Effector memory CD4-positive, alpha-beta T cell (primary cell): ENCODE results near the gene AMBRA1.

Source experiments
- DNase-seq, 3 donors: peaks; one replicate each; pipeline ENCODE4 v3.0.0-alpha.2; 2020
- H3K27ac ChIP-seq: 2 replicates; pipeline ENCODE4 v1.7.0; 2013; ENCODE audit warnings: mild to moderate bottlenecking, low read length, moderate library complexity; ENCODE audit not compliant: insufficient read depth, poor library complexity, severe bottlenecking
- H3K27me3 ChIP-seq: replicated peaks from 2 replicates; pipeline ENCODE4 v1.7.0; 2013; ENCODE audit warnings: mild to moderate bottlenecking, low read length; ENCODE audit not compliant: insufficient read depth, control insufficient read depth, poor library complexity, severe bottlenecking
- H3K36me3 ChIP-seq: 2 replicates; pipeline ENCODE4 v1.7.0; 2013; ENCODE audit warnings: mild to moderate bottlenecking, low read length, moderate library complexity; ENCODE audit not compliant: control insufficient read depth, insufficient read depth
- H3K4me1 ChIP-seq: 2 replicates; pipeline ENCODE4 v1.7.0; 2013; ENCODE audit warnings: low read length, mild to moderate bottlenecking; ENCODE audit not compliant: control insufficient read depth, insufficient read depth, poor library complexity, severe bottlenecking
- H3K4me3 ChIP-seq: 2 replicates; pipeline ENCODE4 v1.7.0; 2013; ENCODE audit warnings: low read length, low read depth, mild to moderate bottlenecking; ENCODE audit not compliant: insufficient read depth, poor library complexity, severe bottlenecking
- H3K9me3 ChIP-seq: 2 replicates; pipeline ENCODE4 v1.7.0; 2013; ENCODE audit warnings: mild to moderate bottlenecking, low read length, moderate library complexity; ENCODE audit not compliant: control insufficient read depth

The AMBRA1 gene

DNA sequence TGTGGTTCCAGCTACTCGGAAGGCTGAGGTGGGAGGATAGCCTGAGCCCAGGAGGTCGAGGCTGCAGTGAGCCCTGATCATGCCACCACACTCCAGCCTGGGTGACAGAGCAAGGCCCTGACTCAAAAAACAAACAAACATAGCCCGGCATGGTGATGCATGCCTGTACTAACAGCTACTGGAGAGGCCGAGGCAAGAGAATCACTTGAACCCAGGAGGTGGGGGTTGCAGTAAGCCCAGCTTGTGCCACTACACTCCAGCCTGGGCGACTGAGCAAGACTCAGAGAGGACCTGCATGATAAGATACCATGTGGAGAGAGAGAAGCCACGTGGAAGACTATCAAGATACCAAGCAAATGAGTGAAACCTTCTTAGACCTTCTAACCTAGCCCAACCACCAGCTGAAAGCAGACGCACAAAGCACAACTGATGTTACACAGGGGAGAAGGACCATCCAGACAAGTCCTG lies 36.1 kb downstream of the AMBRA1 start:
- Histone ChIP-seq H3K36me3 (no peaks in the 10 kb centered on the region), H3K27me3 (no peaks in the 10 kb centered on the region), H3K9me3 (no peaks in the 10 kb centered on the region), H3K4me1 (peaks cover 18% of the 10 kb centered on the region), H3K27ac (no peak overlapping the region), H3K4me3 (no peak overlapping the region)
- DNase-seq: no peak

DNA sequence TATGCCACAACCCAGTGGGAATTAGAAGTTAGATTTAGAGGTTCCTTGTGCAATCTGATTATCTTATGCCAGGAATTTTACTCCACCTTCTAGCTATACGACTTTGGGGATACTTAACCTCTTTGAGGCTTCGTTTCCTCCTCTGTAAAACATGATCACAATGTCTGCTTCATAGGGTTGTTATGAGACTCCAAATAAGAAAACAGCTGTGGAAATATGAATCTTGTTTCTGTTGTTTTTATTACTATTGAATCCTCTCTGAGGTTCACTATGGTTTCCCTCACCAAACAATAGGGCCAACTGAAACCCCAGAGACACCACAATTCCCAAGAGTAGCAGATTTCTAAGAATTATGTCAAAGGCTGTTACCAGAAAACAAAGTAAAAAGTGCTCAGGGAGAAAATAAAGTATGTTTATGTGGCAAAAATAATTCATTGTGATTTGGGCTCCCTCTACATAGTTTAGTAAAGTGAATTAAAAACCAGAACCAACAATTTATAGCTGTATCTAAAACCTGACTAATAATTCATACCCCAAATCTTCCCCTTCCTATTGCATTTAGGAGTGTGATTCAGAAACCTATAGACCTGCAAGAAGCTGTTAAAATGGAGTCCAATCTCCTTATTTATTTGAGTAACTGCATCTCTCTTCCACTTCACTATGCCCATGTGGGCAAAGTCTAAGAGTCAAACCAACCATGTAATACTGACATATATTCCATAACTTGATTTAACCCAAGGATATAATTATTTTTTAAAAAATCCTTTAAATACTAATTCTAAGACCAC lies 38.4 kb downstream of the AMBRA1 start:
- DNase-seq: no peak
- Histone ChIP-seq H3K9me3 (no peaks in the 10 kb centered on the region), H3K27ac (no peak overlapping the region), H3K4me3 (no peak overlapping the region), H3K27me3 (no peaks in the 10 kb centered on the region), H3K4me1 (peaks cover 10% of the 10 kb centered on the region), H3K36me3 (no peaks in the 10 kb centered on the region)

DNA sequence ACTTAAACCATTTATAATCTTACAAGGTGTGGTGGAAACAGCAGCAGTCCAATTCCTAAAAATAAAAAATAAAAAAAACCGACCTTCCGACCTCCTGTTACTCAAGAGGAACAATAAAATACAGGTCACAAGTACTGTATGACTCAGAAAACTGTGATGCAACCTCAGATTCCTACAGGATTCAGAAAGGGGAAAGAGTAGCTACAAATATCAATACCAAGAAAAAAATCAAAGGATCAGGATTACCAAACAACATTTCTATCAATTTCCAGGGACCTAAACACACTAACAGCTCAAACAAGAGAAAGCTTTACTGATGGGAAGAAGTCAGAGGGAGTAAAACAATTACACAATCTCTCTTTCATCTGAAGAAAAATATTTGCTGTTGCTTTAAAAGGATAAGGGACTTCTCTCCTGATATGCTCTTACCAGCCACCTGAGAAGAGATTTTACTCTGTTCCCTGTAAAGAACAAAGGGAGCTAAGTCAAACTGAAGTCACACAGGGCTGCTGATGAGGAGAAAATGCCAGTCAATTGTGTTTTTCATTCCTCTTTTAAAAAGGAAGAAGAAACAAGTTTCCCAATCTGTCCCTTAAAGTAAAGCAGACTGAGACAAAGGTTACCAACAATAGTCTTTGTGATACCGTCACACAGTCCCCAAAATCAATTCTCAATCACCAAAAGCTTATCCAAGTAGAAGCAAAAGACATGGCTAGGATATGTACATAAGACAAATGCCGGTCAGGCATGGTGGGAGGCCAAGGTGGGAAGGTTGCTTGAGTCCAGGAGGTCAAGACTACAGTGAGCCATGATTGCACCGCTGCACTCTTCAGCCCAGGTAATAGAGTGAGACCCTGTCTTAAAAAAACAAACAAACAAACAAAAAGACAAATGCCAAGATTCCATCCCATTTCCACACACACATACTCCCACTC lies 39.3 kb downstream of the AMBRA1 start:
- Histone ChIP-seq H3K9me3 (no peaks in the 10 kb centered on the region), H3K27me3 (no peaks in the 10 kb centered on the region), H3K4me3 (no peak overlapping the region), H3K4me1 (peaks cover 10% of the 10 kb centered on the region), H3K27ac (no peak overlapping the region), H3K36me3 (no peaks in the 10 kb centered on the region)
- DNase-seq: no peak

DNA sequence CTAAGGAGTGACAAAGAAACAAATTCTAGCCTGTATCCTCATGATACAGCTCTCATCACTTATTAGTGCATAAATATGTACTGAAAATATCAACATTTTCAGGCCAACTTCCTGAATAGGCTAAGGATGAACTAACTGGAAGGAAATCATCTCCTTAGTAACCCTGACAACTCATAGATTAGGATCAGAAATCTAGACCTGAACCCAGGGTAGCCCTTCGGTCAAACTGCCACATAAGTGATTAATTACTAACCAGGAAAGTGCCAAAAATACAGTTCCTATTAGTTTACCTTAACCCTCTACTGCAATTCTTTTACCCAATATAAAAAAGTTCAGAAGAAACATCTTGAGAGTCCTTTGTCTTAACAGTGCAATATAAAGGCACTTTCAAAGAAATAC lies 40.0 kb downstream of the AMBRA1 start:
- Histone ChIP-seq H3K9me3 (no peaks in the 10 kb centered on the region), H3K27ac (no peak overlapping the region), H3K4me1 (peaks cover 10% of the 10 kb centered on the region), H3K27me3 (no peaks in the 10 kb centered on the region), H3K36me3 (no peaks in the 10 kb centered on the region), H3K4me3 (no peak overlapping the region)
- no peak for DNase-seq

DNA sequence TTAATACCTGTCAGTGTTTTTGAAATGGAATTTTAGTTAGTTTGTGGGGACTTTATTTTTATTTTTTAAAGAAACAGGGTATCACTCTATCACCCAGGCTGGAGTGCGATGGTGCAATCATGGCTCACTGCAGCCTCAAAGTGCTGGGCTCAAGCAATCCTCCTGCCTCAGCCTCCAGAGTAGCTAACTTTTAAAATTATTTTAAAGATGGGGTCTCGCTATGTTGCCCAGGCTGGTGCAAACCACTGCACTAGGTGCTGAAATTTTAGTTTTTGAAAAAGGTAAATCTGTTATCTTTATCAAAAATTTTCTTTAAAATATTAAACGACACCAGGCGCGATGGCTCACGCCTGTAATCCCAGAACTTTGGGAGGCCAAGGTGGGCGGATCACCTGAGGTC lies 42.6 kb downstream of the AMBRA1 start:
- H3K27me3 ChIP-seq: no peaks in the 10 kb centered on the region
- no peak overlapping the region for H3K27ac ChIP-seq
- no peak overlapping the region for H3K4me3 ChIP-seq
- peaks cover 12% of the 10 kb centered on the region for H3K36me3 ChIP-seq
- peaks cover 10% of the 10 kb centered on the region for H3K4me1 ChIP-seq
- no peak for DNase-seq
- no peaks in the 10 kb centered on the region for H3K9me3 ChIP-seq

DNA sequence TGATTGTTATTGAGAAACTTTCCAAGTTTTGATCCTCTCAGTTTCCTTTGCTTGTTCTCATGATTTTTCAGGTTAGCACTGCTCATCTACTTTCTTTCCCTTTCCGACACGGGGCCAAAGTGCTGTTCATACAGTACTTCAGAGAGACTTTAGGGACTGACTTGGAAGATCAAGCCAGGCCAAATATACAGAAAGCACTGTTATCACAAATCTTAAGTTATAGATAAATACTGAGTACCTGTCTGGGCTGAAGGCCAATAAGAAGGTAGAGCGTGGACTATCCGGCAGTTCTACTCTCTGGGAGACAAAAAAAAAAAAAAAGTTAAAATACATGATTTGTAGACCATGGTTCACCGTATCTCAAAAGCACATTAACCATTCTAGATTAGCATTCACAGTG lies 46.2 kb downstream of the AMBRA1 start:
- Histone ChIP-seq H3K27me3 (no peaks in the 10 kb centered on the region), H3K36me3 (peaks cover 46% of the 10 kb centered on the region), H3K27ac (no peak overlapping the region)

DNA sequence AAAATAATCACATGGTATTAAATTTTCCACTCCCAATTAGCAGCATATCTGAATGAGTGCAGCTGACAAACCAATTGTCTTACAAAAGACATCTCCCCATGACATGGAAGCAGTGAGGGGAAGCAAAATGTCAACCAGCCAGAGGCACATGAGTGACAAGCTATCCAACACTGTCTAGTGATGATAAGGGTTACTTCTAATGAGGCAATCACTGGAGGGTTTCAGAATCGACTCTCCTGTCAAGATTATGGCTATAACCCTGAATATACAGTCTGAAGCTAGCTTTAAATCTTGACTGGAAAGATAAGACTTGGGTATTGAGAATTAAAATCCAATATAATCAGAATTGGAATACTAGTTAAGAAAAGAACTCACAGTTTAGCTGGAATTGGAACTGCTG lies 50.3 kb downstream of the AMBRA1 start:
- no peak overlapping the region for H3K27ac ChIP-seq
- no peaks in the 10 kb centered on the region for H3K27me3 ChIP-seq
- peaks cover 73% of the 10 kb centered on the region for H3K36me3 ChIP-seq
- H3K4me3 ChIP-seq: no peak overlapping the region
- H3K9me3 ChIP-seq: no peaks in the 10 kb centered on the region
- no peaks in the 10 kb centered on the region for H3K4me1 ChIP-seq
- no peak for DNase-seq

More for the DNA sequence above, 46.2 kb downstream of the AMBRA1 start:
- H3K4me3 ChIP-seq: no peak overlapping the region
- no peak for DNase-seq
- no peaks in the 10 kb centered on the region for H3K4me1 ChIP-seq
- H3K9me3 ChIP-seq: no peaks in the 10 kb centered on the region

DNA sequence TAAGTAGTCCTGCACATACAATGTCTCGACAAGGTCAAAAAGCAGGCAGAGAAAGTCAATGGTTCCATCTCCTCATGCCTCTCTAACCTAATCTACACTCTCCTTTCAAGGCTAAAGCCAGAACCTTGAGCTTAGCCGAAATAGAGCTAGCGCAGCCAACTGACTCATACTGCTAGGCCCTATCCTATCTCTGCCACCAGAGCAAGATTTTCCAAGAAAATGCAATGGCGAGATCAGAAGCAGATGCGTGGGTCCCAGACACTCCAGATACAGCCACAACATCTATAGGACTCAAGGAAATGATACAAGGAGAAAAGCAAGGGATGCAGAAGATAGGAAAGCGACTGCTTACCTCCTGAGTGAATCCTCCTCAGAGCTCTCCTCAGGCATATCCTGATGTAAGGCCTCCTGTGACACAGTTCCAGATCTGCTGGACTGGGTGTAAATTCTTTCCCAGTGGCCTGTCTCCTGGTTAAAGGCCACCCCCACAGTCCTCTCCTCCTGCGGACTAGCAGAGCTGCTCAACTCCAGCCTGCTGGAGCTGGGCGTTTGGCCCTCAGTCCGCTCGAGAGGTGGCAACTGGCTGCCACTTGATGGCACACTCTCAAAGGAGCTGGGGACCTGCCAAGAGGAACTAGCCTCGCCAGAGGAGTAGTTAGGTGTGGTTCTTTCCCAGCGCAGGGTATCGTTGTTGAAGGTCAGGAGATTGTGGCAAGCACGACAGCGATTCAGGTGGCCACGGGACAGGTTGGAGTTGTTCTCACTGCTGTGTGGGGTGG lies 52.0 kb downstream of the AMBRA1 start:
- no peak overlapping the region for H3K27ac ChIP-seq
- DNase-seq: no peak
- no peak overlapping the region for H3K4me3 ChIP-seq
- H3K36me3 ChIP-seq: peaks cover 65% of the 10 kb centered on the region
- H3K27me3 ChIP-seq: no peaks in the 10 kb centered on the region
- no peaks in the 10 kb centered on the region for H3K4me1 ChIP-seq
- no peaks in the 10 kb centered on the region for H3K9me3 ChIP-seq

DNA sequence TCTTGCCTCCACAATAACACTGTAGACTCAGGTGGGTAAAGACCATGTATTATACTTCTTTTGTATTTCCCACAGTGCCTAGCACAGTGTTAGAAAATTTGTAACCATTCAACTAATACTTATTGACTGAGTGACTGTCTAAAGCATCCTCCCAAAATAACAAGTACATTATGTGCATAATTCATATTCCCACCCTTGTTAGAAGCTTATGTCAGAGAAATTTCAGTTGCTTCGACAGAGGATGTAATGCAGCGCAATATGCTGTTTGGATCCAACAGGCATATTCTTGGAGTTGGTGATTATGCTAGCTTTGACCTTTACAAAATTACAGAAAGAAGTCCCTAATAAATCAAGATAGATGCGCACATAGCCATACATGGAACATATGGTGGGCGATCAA lies 53.0 kb downstream of the AMBRA1 start:
- no peak overlapping the region for H3K4me3 ChIP-seq
- no peaks in the 10 kb centered on the region for H3K4me1 ChIP-seq
- peaks cover 56% of the 10 kb centered on the region for H3K36me3 ChIP-seq
- H3K27me3 ChIP-seq: no peaks in the 10 kb centered on the region
- no peaks in the 10 kb centered on the region for H3K9me3 ChIP-seq
- no peak overlapping the region for H3K27ac ChIP-seq
- DNase-seq: no peak
